GM19193 (cell line): ENCODE data around the gene SINHCAF.

Experiments used
- POLR2A ChIP-seq: IDR thresholded peaks from 4 replicates; pipeline ENCODE4 v1.6.1; 2011; ENCODE audit not compliant: insufficient read depth, insufficient read length; ENCODE audit errors: extremely low read depth

The SINHCAF gene

DNA sequence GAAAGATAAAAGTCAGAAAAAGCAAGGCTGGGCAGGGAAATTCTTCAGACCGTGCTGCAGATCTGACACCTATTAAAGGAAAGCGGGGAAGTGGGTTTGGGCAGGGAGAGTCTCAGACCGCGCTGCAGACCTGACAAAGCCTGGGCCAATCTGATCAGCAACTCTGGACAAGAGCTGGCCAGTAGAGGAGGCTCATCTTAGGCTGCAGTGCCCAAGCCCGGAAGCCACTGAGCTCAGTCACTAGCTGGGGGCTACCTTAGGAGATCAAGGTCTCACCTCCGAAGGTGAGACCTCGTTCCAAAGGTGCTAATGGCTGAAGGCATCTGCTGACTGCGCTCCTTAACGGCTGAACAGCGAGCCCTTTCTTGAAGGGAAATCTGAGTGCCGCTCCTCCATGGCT lies 60.2 kb downstream of the SINHCAF start:
- TF ChIP-seq POLR2A, result no peak

DNA sequence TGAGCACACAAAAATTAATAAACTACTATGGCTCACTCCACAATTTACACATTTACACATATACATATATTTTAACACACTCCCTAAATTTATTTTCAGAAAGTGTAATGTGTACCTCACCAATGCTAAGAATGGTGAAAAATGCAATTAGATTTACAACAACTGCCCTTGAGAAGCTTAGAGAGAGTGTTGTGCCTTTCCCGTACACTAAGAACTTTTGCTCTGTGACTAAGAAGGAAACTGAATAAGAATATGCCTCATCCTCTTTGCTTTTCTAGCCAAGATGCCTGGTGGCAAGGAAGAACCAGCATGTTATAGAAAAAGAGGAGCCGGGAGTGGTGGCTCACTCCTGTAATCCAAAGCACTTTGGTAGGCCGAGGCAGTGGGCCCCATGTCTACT lies 62.3 kb downstream of the SINHCAF start:
- no peak for TF ChIP-seq POLR2A

DNA sequence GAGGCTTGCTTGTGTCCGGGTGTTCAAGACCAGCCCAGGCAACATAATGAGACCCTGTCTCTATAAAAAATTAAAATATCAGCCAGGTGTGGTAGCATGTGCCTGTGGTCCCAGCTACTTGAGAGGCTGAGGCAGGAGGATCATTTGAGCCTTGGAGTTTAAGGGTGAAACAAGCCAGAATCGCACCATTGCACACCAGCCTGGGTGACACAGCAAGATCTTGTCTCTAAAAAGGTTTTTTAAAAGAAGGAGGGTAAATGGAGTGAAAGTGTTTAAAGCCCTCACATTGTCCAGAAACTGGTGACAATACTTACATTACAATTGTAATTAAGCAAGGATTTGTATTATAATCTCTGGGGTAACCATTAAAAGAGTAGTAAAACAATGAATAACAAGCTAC lies 64.2 kb downstream of the SINHCAF start:
- no peak for TF ChIP-seq POLR2A

DNA sequence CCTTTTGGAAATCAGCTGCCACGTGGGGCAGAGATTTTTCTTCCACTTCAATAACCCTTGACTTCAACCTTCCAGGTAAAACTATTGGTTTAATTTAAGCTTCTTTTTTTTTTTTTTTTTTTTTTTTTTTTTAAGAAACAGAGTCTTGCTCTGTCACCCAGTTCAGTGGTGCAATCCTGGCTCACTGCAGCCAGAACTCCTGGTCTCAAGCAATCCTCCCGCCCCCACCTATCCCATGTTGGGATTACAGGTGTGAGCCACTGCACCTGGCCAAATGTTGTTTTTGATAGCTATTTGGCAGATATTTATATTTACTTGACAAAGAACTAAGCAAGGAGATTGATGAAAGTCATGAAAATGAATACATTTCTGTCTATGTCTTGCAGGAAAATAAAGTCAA lies 65.1 kb downstream of the SINHCAF start:
- TF ChIP-seq POLR2A, result no peak

DNA sequence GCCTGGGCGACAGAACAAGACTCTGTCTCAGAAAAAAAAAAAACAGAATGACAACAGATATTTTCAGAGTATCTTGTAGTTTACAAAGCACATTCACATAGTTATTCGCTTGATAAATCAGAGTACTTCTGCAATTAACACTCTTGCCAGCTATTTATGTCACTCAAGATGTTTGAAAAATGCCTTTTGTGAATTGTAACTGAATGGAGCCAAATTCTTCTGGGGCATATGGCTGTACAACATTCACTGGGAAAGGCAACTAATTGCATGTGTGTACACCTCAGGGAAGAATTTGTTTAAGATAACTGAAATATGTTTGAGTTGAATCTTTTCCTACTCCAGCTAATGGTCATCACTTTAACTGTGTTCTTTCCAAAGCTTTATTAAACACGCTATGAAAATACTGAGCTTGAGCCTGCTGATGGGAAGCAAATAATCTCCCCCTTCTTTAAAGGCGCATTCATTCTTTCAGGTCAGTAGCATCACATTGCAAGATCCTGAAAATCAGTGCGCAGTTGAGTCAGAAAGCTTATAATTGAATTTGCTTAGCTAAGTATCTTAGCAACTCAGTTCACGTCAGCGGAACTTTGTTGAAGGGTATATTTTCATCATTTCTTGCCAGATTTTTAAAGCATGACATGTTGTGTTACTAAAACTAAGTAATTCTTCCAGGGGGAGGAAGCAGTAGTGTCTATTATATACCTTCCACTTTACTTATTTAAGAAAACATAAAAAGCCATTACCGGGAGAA lies 66.6 kb downstream of the SINHCAF start:
- TF ChIP-seq POLR2A, result no peak

DNA sequence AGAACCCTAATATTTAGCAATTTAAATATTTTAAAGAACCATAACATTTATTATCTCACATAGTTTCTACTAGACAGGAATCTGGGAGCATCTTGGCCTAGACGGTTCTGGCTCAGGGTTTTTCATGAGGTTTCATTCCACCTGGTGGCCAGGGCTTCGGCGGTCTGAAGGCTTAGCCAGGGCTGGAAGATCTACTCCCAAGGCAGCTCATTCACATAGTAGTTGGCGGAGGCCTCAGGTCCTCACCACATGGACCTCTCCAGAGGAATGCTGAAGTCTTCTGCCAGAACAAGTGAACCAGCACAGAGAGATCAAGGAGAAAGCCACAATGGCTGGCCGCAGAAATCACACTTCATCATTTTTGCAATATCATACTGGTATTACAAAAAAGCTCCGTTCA lies 68.2 kb downstream of the SINHCAF start:
- no peak for TF ChIP-seq POLR2A

DNA sequence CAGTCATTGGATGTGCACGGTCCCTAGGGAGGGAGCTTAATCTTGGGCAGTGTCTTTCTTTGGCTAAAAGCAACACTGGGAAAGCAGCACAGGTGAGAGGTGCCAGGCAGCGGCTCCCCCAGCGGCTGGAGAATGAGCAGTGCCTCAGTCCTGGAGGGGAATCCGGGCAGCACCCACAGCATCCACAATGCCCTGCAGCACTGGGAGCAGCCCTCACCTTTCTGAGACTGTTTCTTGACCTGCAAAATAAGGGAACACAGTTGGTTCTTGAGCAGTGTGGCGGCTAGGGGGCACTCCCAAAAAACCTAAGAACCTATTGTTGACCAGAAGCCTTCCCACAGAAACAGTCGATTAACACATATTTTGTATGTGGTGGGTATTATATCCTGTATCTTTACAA lies 75.8 kb downstream of the SINHCAF start:
- no peak for TF ChIP-seq POLR2A

DNA sequence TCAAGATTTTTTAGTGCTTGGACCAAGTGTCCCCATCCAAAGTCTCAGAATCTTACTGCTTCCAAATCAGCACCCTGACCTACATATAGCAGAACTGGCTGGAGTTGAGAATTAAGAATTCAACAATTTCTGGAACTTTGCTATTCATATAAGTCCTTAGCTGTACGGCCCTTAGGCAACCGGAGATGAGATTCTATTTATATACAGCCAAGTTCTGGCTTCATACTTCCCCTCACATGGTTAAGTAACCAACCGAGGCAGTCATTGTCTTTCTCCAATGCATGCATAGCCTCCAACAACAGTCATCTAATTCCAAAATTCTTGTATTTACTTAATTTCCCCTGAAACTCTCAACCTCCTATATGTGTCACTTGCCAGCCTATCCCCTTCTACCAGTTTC lies 76.6 kb downstream of the SINHCAF start:
- no peak for TF ChIP-seq POLR2A

DNA sequence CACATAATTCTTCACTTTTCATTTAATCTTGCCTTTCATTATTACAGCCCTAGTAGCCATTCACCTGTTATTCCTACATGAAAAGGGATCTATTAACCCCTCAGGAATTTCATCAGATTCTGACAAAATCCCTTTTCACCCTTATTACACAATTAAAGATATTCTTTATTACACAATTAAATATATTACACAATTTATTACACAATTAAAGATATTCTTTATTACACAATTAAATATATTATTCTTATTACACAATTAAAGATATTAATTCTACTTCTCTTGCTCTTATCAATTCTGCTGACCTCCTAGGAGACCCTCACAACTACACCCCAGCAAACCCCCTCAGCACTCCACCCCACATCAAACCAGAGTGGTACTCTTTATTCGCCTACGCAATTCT lies 77.1 kb downstream of the SINHCAF start:
- no peak for TF ChIP-seq POLR2A

DNA sequence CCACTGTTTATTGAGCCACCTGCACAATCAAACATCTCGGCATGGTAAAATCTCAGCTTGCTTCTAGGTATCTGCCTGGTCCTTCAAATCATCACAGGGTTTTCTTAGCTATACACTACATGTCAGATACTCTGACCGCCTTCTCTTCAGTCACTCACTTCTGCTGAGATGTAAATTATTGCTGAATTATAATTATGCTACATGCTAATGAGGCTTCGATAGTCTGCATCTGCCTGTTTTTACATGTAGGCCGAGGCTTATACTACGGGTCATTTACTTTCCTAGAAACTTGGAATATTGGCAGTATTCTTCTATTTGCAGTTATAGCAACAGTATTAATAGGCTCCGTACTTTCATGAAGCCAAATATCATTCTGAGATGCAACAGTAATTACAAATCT lies 77.6 kb downstream of the SINHCAF start:
- no peak for TF ChIP-seq POLR2A

DNA sequence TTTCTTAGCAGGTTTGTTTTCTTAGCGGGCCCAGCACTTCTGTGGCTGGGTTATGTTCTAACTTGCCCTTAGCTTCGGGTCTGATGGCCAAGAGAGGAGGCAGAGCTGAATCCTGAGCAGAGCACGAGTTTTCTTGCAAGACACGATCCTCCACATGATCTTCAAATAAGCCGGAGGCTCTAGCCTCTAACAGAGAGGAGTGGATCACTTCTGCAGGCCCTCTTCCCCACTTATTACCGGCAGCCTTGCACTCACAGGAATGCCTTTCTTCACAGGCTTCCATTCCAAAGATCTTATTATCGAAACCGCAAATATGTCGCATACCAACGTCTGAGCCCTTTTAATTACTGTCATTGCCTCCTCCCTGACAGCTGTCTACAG lies 79.5 kb downstream of the SINHCAF start:
- TF ChIP-seq POLR2A, result no peak

DNA sequence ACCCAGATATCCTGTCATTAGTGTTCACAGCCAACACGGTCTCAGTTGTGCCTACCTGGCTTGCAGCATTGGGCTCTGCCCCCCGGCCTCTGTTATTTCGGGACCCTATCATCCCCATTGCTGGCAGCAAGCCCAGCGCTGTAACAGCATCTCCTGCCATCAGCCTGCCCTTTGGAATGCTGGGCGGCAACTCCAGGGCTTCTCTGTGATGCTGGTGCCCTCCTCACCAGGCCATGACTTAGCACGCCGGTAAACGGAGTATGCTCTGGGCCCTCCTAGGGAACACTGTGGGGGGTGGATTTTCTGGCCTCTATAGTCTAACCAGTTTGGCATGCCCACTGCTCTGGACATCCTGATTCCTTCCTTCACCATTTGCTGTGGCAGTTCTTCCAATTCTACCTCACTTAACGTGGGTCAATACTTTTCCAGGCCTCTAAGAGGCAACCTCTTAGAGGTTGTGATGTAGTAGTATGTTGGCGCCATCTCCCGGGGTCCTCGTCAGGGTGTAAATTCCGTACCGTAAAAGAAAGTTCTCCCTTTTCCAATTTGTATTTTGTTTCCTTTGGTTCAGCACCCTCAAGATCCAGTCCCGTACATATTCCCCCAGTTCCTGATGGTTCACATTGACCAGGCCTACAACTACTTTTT lies 80.0 kb downstream of the SINHCAF start:
- TF ChIP-seq POLR2A, result no peak

DNA sequence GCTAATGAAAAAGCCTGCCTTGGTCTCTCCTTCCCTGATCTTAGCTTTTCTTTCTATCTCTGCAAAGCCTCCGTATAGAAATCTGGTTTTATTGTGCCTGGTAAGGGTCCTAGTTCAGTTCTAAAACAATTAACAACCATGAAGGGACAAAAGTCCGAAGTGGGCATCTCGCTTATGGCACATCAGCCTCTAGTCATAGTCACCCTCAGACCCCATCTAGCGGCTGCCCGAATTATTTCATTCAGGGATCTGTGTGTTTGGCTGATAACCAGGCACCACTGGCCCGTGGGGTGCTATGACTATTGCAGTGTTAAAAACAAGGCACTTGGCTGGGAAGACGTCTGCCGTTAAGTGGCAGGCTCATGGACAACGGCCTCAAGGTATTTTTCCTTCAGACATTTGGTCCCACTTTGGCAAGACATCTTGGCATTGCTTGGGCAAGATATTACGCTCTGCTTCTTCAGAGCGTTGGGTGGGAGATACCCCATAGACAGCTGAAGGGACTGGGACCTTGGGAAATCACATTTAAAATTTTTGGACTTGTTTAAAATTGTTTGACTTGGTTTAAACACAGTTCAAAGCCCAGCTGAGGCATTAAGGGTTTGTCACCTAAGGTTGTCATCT lies 87.1 kb downstream of the SINHCAF start:
- TF ChIP-seq POLR2A, result no peak

DNA sequence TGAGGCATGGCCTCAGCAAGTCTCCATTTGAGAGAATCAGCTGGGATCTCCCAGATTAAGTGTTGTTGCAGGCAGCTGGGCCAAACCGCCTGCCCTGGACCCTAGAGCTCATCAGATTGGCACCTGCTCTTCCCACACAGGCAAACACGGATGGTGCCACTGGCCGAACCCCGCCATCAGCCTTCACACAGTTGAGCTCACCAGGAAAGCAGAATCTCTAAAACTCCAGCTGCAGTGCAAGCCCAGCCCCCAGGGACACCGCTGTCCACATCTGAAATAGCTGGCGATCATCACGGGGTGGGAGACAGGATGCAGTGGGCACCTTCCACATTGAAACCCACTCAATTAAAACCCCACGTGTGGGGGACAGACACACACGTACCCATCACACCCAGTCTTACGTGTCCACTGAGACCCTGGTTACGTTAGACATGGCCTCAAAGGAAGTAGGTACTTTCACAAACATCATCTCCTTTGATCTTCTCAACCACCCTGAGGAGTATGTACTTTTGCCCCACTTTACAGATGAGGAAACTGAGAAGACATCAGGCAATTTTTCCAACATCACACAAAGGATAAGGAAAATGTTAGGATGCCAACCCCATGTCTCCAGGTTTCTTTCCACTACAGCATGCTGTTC lies 88.8 kb downstream of the SINHCAF start:
- no peak for TF ChIP-seq POLR2A

DNA sequence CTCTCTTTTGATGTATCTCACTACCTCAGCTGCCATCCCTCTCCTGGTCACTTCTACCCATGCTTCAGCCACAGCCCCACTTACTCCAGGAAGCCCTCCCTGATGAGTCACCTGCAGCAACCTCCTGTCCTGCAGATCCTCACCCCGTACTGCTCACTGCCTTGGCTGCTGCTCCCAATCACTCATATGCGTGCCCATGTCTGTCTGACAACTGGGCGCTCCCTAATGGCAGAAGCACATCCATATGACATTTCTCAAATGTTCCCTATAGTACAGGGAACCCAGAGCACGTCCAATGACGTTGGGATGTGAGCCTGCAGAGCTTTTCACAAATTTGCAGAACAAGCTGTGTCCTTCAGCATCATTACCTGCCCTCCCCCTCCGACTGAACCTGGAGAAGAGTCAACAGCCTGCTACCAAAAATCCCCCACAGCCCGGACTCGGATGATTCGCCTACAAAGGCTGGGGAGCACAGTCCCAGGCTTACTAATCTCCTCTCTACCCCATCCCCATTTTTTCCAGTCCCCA lies 90.0 kb downstream of the SINHCAF start:
- TF ChIP-seq POLR2A, result no peak
